GM10248 (cell line): ENCODE results near the gene HECW1.

Source experiments
- CTCF ChIA-PET: fragments of 300-600 bp; sonication (Branson Sonifier 250); formaldehyde crosslinking; extraction: SDS; loops from one replicate; lab custom pipeline; 2021; ENCODE audit warnings: antibody characterized with exemption; lab: Yijun Ruan, JAX
- POLR2A ChIA-PET: fragments of 350-650 bp; sonication (Branson Sonifier 250); formaldehyde crosslinking; extraction: SDS; loops from one replicate; lab custom pipeline; 2020; ENCODE audit warnings: antibody characterized with exemption; lab: Yijun Ruan, JAX
- DNase-seq: peaks from one replicate; pipeline ENCODE4 v3.0.0; 2012; ENCODE audit errors: extremely low spot score
- TF ChIP-seq, protein P1 (sequence below): IDR thresholded peaks from 2 replicates; pipeline ENCODE4 v1.5.1; 2012; ENCODE audit warnings: mild to moderate bottlenecking, low read depth; ENCODE audit errors: extremely low read depth, missing control alignments, control extremely low read depth

Gene HECW1

DNA sequence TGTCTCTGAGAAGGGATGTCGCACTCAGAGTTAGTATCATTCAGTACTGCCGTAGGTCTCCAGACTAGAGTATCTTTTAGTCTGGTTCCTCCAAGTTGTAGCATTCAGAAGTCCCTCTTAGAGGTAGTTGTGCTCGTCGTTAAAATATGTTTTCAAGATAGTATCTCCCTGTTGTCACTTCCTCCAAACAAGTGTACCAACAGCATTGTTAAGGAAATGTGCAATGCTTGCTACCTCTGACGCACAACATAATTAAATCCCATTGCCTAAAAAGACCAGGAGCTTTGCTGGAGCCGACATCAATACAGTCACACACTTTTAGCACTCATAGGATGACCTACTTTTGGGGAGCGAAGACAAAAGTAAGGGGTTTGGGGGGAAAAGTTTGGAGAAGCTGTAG, 390.5 kb downstream of the HECW1 start:
- POLR2A ChIA-PET = no interaction called here
- TF ChIP-seq, protein P1, sequence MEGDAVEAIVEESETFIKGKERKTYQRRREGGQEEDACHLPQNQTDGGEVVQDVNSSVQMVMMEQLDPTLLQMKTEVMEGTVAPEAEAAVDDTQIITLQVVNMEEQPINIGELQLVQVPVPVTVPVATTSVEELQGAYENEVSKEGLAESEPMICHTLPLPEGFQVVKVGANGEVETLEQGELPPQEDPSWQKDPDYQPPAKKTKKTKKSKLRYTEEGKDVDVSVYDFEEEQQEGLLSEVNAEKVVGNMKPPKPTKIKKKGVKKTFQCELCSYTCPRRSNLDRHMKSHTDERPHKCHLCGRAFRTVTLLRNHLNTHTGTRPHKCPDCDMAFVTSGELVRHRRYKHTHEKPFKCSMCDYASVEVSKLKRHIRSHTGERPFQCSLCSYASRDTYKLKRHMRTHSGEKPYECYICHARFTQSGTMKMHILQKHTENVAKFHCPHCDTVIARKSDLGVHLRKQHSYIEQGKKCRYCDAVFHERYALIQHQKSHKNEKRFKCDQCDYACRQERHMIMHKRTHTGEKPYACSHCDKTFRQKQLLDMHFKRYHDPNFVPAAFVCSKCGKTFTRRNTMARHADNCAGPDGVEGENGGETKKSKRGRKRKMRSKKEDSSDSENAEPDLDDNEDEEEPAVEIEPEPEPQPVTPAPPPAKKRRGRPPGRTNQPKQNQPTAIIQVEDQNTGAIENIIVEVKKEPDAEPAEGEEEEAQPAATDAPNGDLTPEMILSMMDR = no peak
- CTCF ChIA-PET = interaction anchor here (1.0 to 1.9 kb wide), 3 partner anchors 12 to 23 kb away, joined by 3 to 5 read pairs (median 4); no protein-coding TSS in a partner anchor
- no peak for DNase-seq

DNA sequence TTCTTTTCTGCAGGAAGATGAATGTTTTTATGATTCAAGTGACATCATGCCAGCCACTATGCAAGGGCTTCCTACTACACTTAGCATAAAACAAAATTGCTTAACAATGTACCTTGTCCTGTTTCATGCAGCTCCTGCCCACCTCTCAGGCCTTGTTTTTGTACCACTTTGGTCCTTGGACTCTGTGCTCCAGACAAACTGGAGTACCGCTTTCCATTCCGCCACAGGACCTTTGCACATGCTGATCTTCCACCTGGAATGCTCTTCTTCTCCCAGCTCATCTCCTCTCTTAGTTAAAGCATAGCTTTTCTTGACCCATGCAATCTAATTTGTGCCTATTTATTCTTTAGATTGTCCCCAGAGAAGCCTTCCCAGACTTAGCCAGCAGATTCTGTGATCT, 393.0 kb downstream of the HECW1 start:
- ChIA-PET POLR2A (no interaction called here), CTCF (interaction anchor here (1.7 kb wide), 1 partner anchor 17 kb away, joined by 5 read pairs; no protein-coding TSS in a partner anchor)
- DNase-seq = no peak
- TF ChIP-seq, protein P1 = no peak

DNA sequence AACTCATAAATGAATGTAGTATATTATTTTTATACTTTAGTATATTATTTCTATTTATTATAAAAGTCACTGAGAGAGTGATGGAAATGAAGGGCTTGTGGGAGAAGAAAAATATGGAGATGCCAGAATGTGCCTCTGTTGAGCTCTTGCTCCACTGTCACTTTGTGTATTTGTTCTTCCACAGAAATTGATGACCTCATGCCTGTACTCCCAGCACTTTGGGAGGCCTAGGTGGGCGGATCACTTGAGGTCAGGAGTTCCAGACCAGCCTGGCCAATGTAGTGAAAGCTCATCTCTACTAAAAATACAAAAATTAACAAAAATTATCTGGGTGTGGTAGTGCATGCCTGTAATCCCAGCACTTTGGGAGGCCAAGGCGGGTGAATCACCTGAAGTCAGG, 394.0 kb downstream of the HECW1 start:
- POLR2A ChIA-PET = no interaction called here
- no peak for DNase-seq
- TF ChIP-seq, protein P1 = no peak
- CTCF ChIA-PET = interaction anchor here (0.9 to 1.7 kb wide), 3 partner anchors 13 to 27 kb away, joined by 3 to 5 read pairs (median 3); no protein-coding TSS in a partner anchor

DNA sequence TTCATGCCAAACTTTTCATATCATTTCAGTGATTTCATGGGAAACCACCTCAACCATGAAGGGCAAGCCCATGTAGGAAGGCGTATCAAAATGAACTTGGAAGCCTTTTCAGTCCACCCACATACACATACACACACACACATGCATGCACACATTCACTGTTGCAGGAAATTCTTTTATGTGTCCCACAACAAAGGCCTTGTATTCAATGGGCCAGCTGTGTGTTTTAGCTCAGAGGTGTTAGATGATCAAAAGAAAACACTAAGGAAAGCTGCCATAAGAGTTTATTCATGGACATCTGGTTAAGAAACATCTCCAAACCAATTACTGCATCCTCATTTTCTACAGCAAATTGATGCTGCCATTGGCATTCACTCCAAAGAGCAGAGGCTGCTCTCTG, 396.0 kb downstream of the HECW1 start:
- CTCF ChIA-PET = interaction anchor here (1.1 to 1.5 kb wide), 2 partner anchors 11 to 74 kb away, joined by 3 to 4 read pairs; partner anchors contain the start of gene STK17A
- POLR2A ChIA-PET = no interaction called here
- no peak for DNase-seq
- TF ChIP-seq, protein P1 = no peak

DNA sequence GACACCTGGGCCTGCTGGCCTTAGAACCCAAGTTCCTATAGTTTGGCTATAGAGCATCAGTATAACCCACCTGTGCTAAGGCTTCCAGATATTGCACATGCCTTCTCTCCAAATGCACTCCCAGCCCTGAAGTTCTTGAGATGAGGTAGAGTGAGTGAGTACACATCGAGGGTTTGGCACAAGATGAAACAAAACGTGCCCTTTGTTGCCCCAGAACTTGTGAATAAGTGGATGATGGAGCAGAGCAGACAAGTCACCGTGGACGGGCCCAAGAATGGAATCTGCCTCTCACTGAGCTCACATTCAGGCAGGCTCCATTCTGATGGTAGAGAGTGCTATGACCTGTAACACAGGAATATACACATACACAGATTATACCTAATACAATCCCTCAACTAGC, 397.5 kb downstream of the HECW1 start:
- ChIA-PET CTCF (interaction anchor here (1.4 to 1.9 kb wide), 3 partner anchors 18 to 40 kb away, joined by 3 to 4 read pairs (median 3); no protein-coding TSS in a partner anchor), POLR2A (no interaction called here)
- TF ChIP-seq, protein P1 = no peak
- no peak for DNase-seq

DNA sequence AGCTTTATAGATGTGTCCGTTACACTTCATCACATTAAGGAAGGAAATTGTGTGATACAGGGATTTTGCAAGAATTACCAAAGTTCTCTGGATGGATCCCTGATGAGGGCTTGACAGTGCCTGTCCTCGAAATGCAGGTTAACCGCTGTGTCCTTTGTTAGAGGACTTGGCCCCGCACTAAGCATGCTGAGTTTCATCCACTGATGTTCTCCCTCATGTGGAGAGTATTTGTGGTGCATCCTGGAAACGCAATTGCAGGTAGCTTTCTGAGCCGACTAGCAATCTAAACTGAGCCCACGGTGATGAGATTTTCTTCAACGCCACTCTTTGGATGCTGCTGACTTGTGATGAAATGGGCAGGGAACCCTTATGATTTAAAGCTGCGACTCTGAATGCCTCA, 398.6 kb downstream of the HECW1 start:
- CTCF ChIA-PET = interaction anchor here (1.4 to 1.9 kb wide), 3 partner anchors 16 to 41 kb away, joined by 3 to 4 read pairs (median 3); no protein-coding TSS in a partner anchor
- TF ChIP-seq, protein P1 = no peak
- no peak for DNase-seq
- POLR2A ChIA-PET = no interaction called here
